T-cell (primary cell): ENCODE results near the gene ARHGAP12. TPM values are rescaled to one million over a fixed set of nuclear protein-coding genes. Genes with fewer than 3 reads are reported as not detected.

ENCODE experiments used
- ATAC-seq, 4 experiments: fragments of 200-7000 bp in 3 of 4; fragments of 150-1000 bp in 1 of 4; cut with Tn5 transposase; replicated peaks in 1 of 4; 1 replicate in 3 of 4; 2 replicates in 1 of 4; pipeline ENCODE4 v1.10.0; 2021; ENCODE audit warnings: moderate library complexity in 3 of 4, mild to moderate bottlenecking in 2 of 4, moderate number of reproducible peaks in 1 of 4
- CTCF ChIA-PET, 2 donors: fragments of 300-600 bp; sonication (Branson Sonifier 250); formaldehyde crosslinking; loops; one replicate each; lab custom pipeline; 2022; ENCODE audit warnings: antibody characterized with exemption in 2 of 2; lab: Charles Lee
- POLR2A ChIA-PET, 2 donors: fragments of 300-600 bp; sonication (Branson Sonifier 250); formaldehyde crosslinking; loops; one replicate each; lab custom pipeline; 2022; ENCODE audit warnings: antibody characterized with exemption in 2 of 2; lab: Charles Lee
- DNase-seq, 35 experiments: peaks; one replicate each; pipeline versions ENCODE4 v3.0.0 to v3.0.0-alpha.2; 2013 to 2023
- H3K27ac ChIP-seq: one replicate; pipeline ENCODE4 v1.5.1; 2013; ENCODE audit warnings: low read length
- H3K27me3 ChIP-seq, 2 experiments: replicated peaks in 1 of 2; 1 replicate in 1 of 2; 2 replicates in 1 of 2; pipeline versions ENCODE4 v1.6.1 to v1.7.0; 2013; ENCODE audit warnings: low read length in 1 of 2, mixed read lengths in 1 of 2; ENCODE audit not compliant: control insufficient read depth in 2 of 2, insufficient read depth in 2 of 2; ENCODE audit errors: extremely low read depth in 1 of 2
- H3K36me3 ChIP-seq, 2 donors: 1 replicate in 1 of 2; 2 replicates in 1 of 2; pipeline versions ENCODE4 v1.6.1 to v1.7.0; 2013; ENCODE audit warnings: low read length in 1 of 2; ENCODE audit not compliant: control insufficient read depth in 2 of 2, insufficient read depth in 1 of 2; ENCODE audit errors: extremely low read depth in 1 of 2
- H3K4me1 ChIP-seq, 2 experiments: 1 replicate in 1 of 2; 2 replicates in 1 of 2; pipeline versions ENCODE4 v1.6.1 to v1.7.0; 2013; ENCODE audit warnings: low read length in 2 of 2, mixed read lengths in 1 of 2; ENCODE audit not compliant: insufficient read depth in 2 of 2, control insufficient read depth in 1 of 2; ENCODE audit errors: extremely low read depth in 1 of 2
- H3K4me3 ChIP-seq, 2 donors: 1 replicate in 1 of 2; 2 replicates in 1 of 2; pipeline versions ENCODE4 v1.5.1 to v1.7.0; 2013; ENCODE audit warnings: mild to moderate bottlenecking in 2 of 2, low read length in 1 of 2, moderate library complexity in 1 of 2; ENCODE audit not compliant: control insufficient read depth in 1 of 2; ENCODE audit errors: extremely low read depth in 1 of 2
- H3K9me3 ChIP-seq: 2 replicates; pipeline ENCODE4 v1.7.0; 2013
- H3K27ac Mint-ChIP-seq, 2 donors: one replicate each; pipeline ENCODE4 v1.8.0; 2020 to 2021; ENCODE audit warnings: mild to moderate bottlenecking in 2 of 2, mixed read lengths in 2 of 2
- H3K27me3 Mint-ChIP-seq, 2 donors: one replicate each; pipeline ENCODE4 v1.8.0; 2021 to 2022; ENCODE audit warnings: mixed read lengths in 2 of 2
- H3K36me3 Mint-ChIP-seq: one replicate; pipeline ENCODE4 v1.8.0; 2021; ENCODE audit warnings: mixed read lengths
- H3K4me1 Mint-ChIP-seq, 3 donors: one replicate each; pipeline ENCODE4 v1.8.0; 2020 to 2022; ENCODE audit warnings: mixed read lengths in 3 of 3, mild to moderate bottlenecking in 1 of 3
- H3K4me3 Mint-ChIP-seq, 3 donors: one replicate each; pipeline ENCODE4 v1.8.0; 2020 to 2022; ENCODE audit warnings: mild to moderate bottlenecking in 3 of 3, mixed read lengths in 3 of 3, moderate library complexity in 3 of 3
- H3K9me3 Mint-ChIP-seq, 3 donors: one replicate each; pipeline ENCODE4 v1.8.0; 2020 to 2022; ENCODE audit warnings: mixed read lengths in 3 of 3
- WGBS: methylation state at CpG from one replicate; pipeline ENCODE4 v1.1.5; 2013; ENCODE audit warnings: missing lambda C conversion rate; ENCODE audit not compliant: insufficient coverage; 5-methylcytosine and 5-hydroxymethylcytosine counted together
- total RNA-seq, 35 experiments: library from RNA in 6 of 35; stranded (reverse) in 6 of 35; fragments of 120-200 nt in 1 of 35; gene quantifications; one replicate each; pipeline versions ENCODE4 v1.2.1 to v1.2.4 and lab custom pipeline; 2013 to 2026

ARHGAP12 gene
- total RNA-seq, 5 donors from 2014 or later (not counting 1 experiment from before 2014, with no cell fraction given), result 19.1 to 24.6 (median 23.0) TPM

DNA sequence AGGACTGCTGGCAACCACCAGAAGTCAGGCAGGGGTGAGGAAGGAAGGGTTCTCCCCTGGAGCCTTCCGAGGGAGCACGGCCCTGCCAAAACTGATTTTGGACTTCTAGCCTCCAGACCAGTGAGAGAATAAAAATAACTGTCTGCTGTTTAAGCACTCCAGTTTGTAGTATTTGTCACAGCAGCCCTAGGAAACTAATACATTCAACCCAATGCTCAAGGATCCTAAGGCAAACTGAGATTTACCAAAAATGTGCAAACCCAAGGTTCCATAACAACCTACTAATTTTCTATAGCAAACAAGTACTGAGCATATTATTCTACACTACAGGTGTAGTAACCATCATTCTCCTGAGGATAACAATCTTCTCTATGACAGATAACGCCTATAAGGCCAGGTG lies 18.6 kb downstream of the ARHGAP12 start:
- peaks cover 0 to 21% of the 10 kb centered on the region in 2 donors for H3K36me3 ChIP-seq
- H3K27ac Mint-ChIP-seq, result no peak overlapping the region
- POLR2A ChIA-PET, result no interaction called here
- no peak overlapping the region for H3K4me3 ChIP-seq
- no peak overlapping the region for H3K27ac ChIP-seq
- peaks cover 48% of the 10 kb centered on the region for H3K36me3 Mint-ChIP-seq
- peaks cover 66 to 75% (median 69%) of the 10 kb centered on the region in 3 donors for H3K4me1 Mint-ChIP-seq
- no peaks in the 10 kb centered on the region for H3K27me3 Mint-ChIP-seq
- no peak for DNase-seq
- H3K4me3 Mint-ChIP-seq, result no peak overlapping the region
- no peaks in the 10 kb centered on the region for H3K27me3 ChIP-seq
- H3K9me3 ChIP-seq, result no peaks in the 10 kb centered on the region
- peaks cover 9 to 11% of the 10 kb centered on the region in 2 experiments for H3K4me1 ChIP-seq
- no peak for ATAC-seq
- WGBS, result no CpG with 5 or more reads among the region's 3 CpGs
- no peaks in the 10 kb centered on the region for H3K9me3 Mint-ChIP-seq
- CTCF ChIA-PET, result no interaction called here

DNA sequence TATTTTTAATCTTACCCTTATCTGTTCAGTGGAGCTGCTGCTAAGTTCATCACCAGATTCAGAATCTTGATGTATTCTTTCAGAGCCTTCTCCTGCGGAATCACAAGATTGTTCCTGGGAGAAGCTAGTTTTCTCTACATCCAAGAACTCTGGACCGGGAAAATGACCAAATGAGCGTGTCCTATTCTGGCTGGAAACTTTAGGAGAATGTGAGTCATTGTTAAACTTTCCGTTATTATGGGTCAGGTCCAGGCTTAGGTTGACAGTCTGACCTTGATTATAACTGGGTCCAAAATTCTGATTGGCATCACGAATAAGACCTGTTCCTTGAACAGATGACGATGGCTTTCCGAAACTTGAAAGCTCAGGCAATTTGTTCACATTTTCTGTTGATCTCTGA lies 20.5 kb downstream of the ARHGAP12 start:
- Mint-ChIP-seq H3K36me3 (peaks cover 56% of the 10 kb centered on the region), H3K4me3 (no peak overlapping the region), H3K27me3 (no peaks in the 10 kb centered on the region), H3K9me3 (no peaks in the 10 kb centered on the region), H3K27ac (no peak overlapping the region), H3K4me1 (peaks cover 57 to 72% (median 66%) of the 10 kb centered on the region in 3 donors)
- Histone ChIP-seq H3K9me3 (no peaks in the 10 kb centered on the region), H3K27me3 (no peaks in the 10 kb centered on the region), H3K4me1 (peaks cover 2 to 10% of the 10 kb centered on the region in 2 experiments), H3K4me3 (no peak overlapping the region), H3K27ac (no peak overlapping the region), H3K36me3 (peaks cover 0 to 21% of the 10 kb centered on the region in 2 donors)
- DNase-seq, result no peak
- POLR2A ChIA-PET, result no interaction called here
- CTCF ChIA-PET, result no interaction called here
- ATAC-seq, result no peak
- WGBS, result 94% methylated on average over 5 of the region's 7 CpGs

DNA sequence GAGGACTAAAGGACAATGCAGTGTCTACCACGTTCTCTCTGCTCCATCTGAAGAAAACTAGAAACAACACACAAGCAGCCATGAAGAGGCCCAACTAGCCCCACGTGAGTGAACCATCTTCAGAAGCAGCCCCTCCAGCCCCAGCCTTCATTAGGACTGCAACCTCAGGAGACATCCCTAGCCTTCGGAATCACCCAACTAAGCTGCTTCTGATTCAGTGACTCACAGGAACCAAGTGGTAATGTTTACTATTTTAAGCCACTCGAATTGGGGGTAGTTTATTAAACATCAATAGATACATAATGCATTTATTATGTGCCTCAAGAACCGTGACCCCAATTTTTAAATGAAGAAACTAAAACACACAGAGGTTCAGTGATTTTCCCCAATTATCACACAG lies 22.6 kb downstream of the ARHGAP12 start:
- POLR2A ChIA-PET, result no interaction called here
- peaks cover 70% of the 10 kb centered on the region for H3K36me3 Mint-ChIP-seq
- H3K4me3 Mint-ChIP-seq, result no peak overlapping the region
- Histone ChIP-seq H3K4me1 (peaks cover 0 to 2% of the 10 kb centered on the region in 2 experiments), H3K36me3 (peaks cover 0 to 21% of the 10 kb centered on the region in 2 donors), H3K27ac (no peak overlapping the region), H3K9me3 (no peaks in the 10 kb centered on the region), H3K4me3 (no peak overlapping the region), H3K27me3 (no peaks in the 10 kb centered on the region)
- no peaks in the 10 kb centered on the region for H3K27me3 Mint-ChIP-seq
- 100% methylated on average over 1 of the region's 5 CpGs for WGBS
- CTCF ChIA-PET, result no interaction called here
- H3K9me3 Mint-ChIP-seq, result no peaks in the 10 kb centered on the region
- no peak overlapping the region for H3K27ac Mint-ChIP-seq
- H3K4me1 Mint-ChIP-seq, result peaks cover 37 to 64% (median 57%) of the 10 kb centered on the region in 3 donors
- no peak for DNase-seq
- no peak for ATAC-seq

DNA sequence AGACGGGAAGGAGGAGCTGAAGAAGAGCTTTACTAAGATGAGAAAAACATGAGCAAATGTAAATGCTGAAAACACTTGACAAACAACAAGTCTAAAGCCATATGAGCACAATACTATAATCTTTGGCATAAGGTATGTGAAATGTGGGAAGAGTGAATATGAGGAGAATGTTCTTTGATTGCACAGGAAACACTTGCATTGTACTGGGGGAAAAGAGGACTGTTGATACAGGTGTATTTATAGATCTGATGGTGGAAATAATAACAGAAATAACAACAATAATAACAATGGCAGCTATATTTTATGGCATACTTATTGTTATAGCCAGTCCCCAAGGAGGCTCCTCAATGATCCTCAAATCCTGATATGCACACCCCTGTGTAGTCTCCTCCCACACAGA lies 23.0 kb downstream of the ARHGAP12 start:
- no peak overlapping the region for H3K4me3 ChIP-seq
- no peaks in the 10 kb centered on the region for H3K9me3 ChIP-seq
- Mint-ChIP-seq H3K4me1 (peaks cover 37 to 63% (median 57%) of the 10 kb centered on the region in 3 donors), H3K27ac (no peak overlapping the region), H3K27me3 (no peaks in the 10 kb centered on the region), H3K4me3 (no peak overlapping the region), H3K9me3 (no peaks in the 10 kb centered on the region), H3K36me3 (peaks cover 72% of the 10 kb centered on the region)
- H3K36me3 ChIP-seq, result peaks cover 0 to 21% of the 10 kb centered on the region in 2 donors
- ChIA-PET POLR2A (no interaction called here), CTCF (no interaction called here)
- DNase-seq, result no peak
- H3K27ac ChIP-seq, result no peak overlapping the region
- WGBS, result no CpG with 5 or more reads among the region's 1 CpG
- H3K4me1 ChIP-seq, result no peaks in the 10 kb centered on the region
- no peaks in the 10 kb centered on the region for H3K27me3 ChIP-seq
- ATAC-seq, result no peak

DNA sequence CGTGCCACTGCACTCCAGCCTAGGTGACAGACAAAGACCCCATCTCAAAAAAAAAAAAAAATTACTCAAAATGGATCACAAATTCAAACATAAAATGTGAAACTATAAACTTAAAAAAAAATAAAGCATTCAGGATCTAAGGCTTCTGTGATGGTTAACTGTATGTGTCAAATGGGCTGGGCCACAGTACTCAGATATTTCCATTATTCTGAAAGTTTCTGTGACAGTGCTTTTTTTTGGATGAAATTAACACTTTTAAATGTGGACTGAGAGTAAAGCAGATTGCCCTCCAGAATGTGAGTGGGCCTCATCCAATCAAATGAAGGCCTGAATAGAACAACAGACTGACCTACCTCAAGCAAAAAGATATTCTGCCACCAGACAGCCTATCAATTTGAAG lies 26.0 kb downstream of the ARHGAP12 start:
- Mint-ChIP-seq H3K4me1 (peaks cover 52 to 69% (median 62%) of the 10 kb centered on the region in 3 donors), H3K27me3 (no peaks in the 10 kb centered on the region), H3K27ac (no peak overlapping the region), H3K9me3 (no peaks in the 10 kb centered on the region), H3K36me3 (peaks cover 74% of the 10 kb centered on the region), H3K4me3 (no peak overlapping the region)
- no peaks in the 10 kb centered on the region for H3K27me3 ChIP-seq
- ATAC-seq, result no peak
- no peak overlapping the region for H3K27ac ChIP-seq
- no CpG with 5 or more reads among the region's 1 CpG for WGBS
- H3K4me3 ChIP-seq, result no peak overlapping the region
- H3K4me1 ChIP-seq, result no peaks in the 10 kb centered on the region
- DNase-seq, result no peak
- peaks cover 0 to 14% of the 10 kb centered on the region in 2 donors for H3K36me3 ChIP-seq
- ChIA-PET POLR2A (interaction anchor here (0.6 to 0.7 kb wide), 2 partner anchors 28 to 563 kb away, joined by 4 read pairs; no protein-coding TSS in a partner anchor), CTCF (interaction anchor here in 1 of 2 donors (0.6 kb wide), 1 partner anchor 30 kb away, joined by 6 read pairs; no protein-coding TSS in a partner anchor)
- no peaks in the 10 kb centered on the region for H3K9me3 ChIP-seq

DNA sequence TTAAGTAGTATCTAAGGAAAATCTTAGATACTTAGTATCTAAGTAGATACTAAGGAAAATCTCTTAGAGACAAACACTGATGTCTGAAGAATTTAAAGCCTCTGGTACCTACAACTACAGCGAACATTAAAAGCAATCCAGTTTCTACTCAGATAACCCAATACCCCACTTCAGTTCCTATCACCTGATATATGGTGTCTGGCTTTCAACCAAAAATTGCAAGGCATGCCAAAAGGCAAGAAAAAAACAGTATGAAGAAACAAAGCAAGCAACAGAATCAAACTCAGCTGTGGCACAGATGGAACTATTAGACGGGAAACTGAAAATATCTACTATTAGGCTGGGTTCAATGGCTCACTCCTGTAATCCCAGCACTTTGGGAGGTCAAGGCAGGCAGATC lies 31.1 kb downstream of the ARHGAP12 start:
- no peaks in the 10 kb centered on the region for H3K27me3 Mint-ChIP-seq
- peaks cover 56 to 62% (median 60%) of the 10 kb centered on the region in 3 donors for H3K4me1 Mint-ChIP-seq
- Histone ChIP-seq H3K27ac (no peak overlapping the region), H3K9me3 (no peaks in the 10 kb centered on the region), H3K4me1 (no peaks in the 10 kb centered on the region), H3K36me3 (no peaks in the 10 kb centered on the region), H3K4me3 (no peak overlapping the region), H3K27me3 (no peaks in the 10 kb centered on the region)
- H3K9me3 Mint-ChIP-seq, result no peaks in the 10 kb centered on the region
- 100% methylated on average over 1 of the region's 2 CpGs for WGBS
- ATAC-seq (no peak), DNase-seq (no peak)
- peaks cover 48% of the 10 kb centered on the region for H3K36me3 Mint-ChIP-seq
- CTCF ChIA-PET, result no interaction called here
- no peak overlapping the region for H3K4me3 Mint-ChIP-seq
- no peak overlapping the region for H3K27ac Mint-ChIP-seq
- POLR2A ChIA-PET, result no interaction called here
